ENCODE measurements around the gene BPGM.

BPGM gene

GRCh38 chr7:134616611-134617010 is 30.0 kb upstream of the BPGM start:
- no peak for ATAC-seq (ENCODE audit: low read depth)
- no peak overlapping the region for H3K4me3 ChIP-seq (ENCODE audit: severe bottlenecking)
- no peak for DNase-seq (ENCODE audit: low spot score)
- no peak for TF ChIP-seq CTCF (IDR thresholded peaks at IDR 0.05; ENCODE audit: poor library complexity, severe bottlenecking)
- no peaks in the 10 kb centered on the region for H3K36me3 ChIP-seq (ENCODE audit: low read depth)
- H3K9me3 ChIP-seq (ENCODE audit: severe bottlenecking): no peaks in the 10 kb centered on the region
- H3K4me1 ChIP-seq (ENCODE audit: insufficient read depth, poor library complexity, severe bottlenecking): peaks cover 40% of the 10 kb centered on the region
- H3K27ac ChIP-seq (ENCODE audit: poor library complexity, severe bottlenecking): no peak overlapping the region
- no peaks in the 10 kb centered on the region for H3K27me3 ChIP-seq (ENCODE audit: insufficient read depth, poor library complexity, severe bottlenecking)

- Histone ChIP-seq H3K36me3 (ENCODE audit: low read depth) (no peaks in the 10 kb centered on the region), H3K4me1 (ENCODE audit: insufficient read depth, poor library complexity, severe bottlenecking) (peaks cover 38% of the 10 kb centered on the region), H3K4me3 (ENCODE audit: severe bottlenecking) (no peak overlapping the region), H3K9me3 (ENCODE audit: severe bottlenecking) (no peaks in the 10 kb centered on the region), H3K27me3 (ENCODE audit: insufficient read depth, poor library complexity, severe bottlenecking) (no peaks in the 10 kb centered on the region), H3K27ac (ENCODE audit: poor library complexity, severe bottlenecking) (peak overlapping the region; percentile 53)
- DNase-seq (ENCODE audit: low spot score) (no peak), ATAC-seq (ENCODE audit: low read depth) (peak; percentile 63)
- no peak for TF ChIP-seq CTCF (IDR thresholded peaks at IDR 0.05; ENCODE audit: poor library complexity, severe bottlenecking)
These were observed 27.7 kb upstream of the BPGM start for GRCh38 chr7:134618756-134619530.

- H3K4me3 ChIP-seq (ENCODE audit: severe bottlenecking): no peak overlapping the region
- H3K27ac ChIP-seq (ENCODE audit: poor library complexity, severe bottlenecking): peak overlapping the region; percentile 53
- TF ChIP-seq CTCF (IDR thresholded peaks at IDR 0.05; ENCODE audit: poor library complexity, severe bottlenecking): no peak
- H3K36me3 ChIP-seq (ENCODE audit: low read depth): no peaks in the 10 kb centered on the region
- no peak for DNase-seq (ENCODE audit: low spot score)
- peaks cover 29% of the 10 kb centered on the region for H3K4me1 ChIP-seq (ENCODE audit: insufficient read depth, poor library complexity, severe bottlenecking)
- H3K9me3 ChIP-seq (ENCODE audit: severe bottlenecking): no peaks in the 10 kb centered on the region
- ATAC-seq (ENCODE audit: low read depth): peak; percentile 86
- no peaks in the 10 kb centered on the region for H3K27me3 ChIP-seq (ENCODE audit: insufficient read depth, poor library complexity, severe bottlenecking)
These were observed 26.9 kb upstream of the BPGM start for GRCh38 chr7:134619627-134620331.

- no peaks in the 10 kb centered on the region for H3K36me3 ChIP-seq (ENCODE audit: low read depth)
- ATAC-seq (ENCODE audit: low read depth) (no peak), DNase-seq (ENCODE audit: low spot score) (no peak)
- H3K4me1 ChIP-seq (ENCODE audit: insufficient read depth, poor library complexity, severe bottlenecking): peaks cover 28% of the 10 kb centered on the region
- H3K27me3 ChIP-seq (ENCODE audit: insufficient read depth, poor library complexity, severe bottlenecking): no peaks in the 10 kb centered on the region
- no peak overlapping the region for H3K27ac ChIP-seq (ENCODE audit: poor library complexity, severe bottlenecking)
- no peaks in the 10 kb centered on the region for H3K9me3 ChIP-seq (ENCODE audit: severe bottlenecking)
- no peak overlapping the region for H3K4me3 ChIP-seq (ENCODE audit: severe bottlenecking)
- no peak for TF ChIP-seq CTCF (IDR thresholded peaks at IDR 0.05; ENCODE audit: poor library complexity, severe bottlenecking)
These were observed 24.2 kb upstream of the BPGM start for GRCh38 chr7:134622303-134622995.

Measured in RWPE2 (cell line).